ENCODE data around the gene NT5DC3.

DNA sequence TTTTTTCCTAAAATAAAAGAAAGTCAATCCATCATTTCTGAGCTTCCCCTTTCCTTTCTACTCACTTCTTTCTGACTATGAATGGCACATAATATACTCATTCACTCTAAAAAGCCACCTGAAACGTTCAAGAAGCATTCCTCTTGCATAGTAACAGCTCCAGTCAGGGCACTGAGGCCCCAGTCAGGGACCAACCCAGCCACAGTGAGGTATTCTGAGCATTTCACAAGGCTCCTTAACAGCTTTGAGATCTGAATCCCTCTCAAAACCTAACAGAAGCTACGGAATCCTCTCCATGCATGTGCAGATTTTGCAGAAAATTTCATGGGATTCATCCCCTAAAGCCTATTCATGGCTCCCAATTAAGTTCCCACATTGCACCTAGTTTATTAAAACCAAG is 23.2 kb downstream of the NT5DC3 start:
- TF ChIP-seq, protein P1, sequence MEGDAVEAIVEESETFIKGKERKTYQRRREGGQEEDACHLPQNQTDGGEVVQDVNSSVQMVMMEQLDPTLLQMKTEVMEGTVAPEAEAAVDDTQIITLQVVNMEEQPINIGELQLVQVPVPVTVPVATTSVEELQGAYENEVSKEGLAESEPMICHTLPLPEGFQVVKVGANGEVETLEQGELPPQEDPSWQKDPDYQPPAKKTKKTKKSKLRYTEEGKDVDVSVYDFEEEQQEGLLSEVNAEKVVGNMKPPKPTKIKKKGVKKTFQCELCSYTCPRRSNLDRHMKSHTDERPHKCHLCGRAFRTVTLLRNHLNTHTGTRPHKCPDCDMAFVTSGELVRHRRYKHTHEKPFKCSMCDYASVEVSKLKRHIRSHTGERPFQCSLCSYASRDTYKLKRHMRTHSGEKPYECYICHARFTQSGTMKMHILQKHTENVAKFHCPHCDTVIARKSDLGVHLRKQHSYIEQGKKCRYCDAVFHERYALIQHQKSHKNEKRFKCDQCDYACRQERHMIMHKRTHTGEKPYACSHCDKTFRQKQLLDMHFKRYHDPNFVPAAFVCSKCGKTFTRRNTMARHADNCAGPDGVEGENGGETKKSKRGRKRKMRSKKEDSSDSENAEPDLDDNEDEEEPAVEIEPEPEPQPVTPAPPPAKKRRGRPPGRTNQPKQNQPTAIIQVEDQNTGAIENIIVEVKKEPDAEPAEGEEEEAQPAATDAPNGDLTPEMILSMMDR (CRISPR knock-in tag; IDR thresholded peaks at IDR 0.05), result no peak
- TF ChIP-seq KDM5A (IDR thresholded peaks at IDR 0.05; ENCODE audit: borderline replicate concordance, low read length), result no peak

Data from HepG2 (cell line).